ENCODE data around the gene LSAMP.

DNA sequence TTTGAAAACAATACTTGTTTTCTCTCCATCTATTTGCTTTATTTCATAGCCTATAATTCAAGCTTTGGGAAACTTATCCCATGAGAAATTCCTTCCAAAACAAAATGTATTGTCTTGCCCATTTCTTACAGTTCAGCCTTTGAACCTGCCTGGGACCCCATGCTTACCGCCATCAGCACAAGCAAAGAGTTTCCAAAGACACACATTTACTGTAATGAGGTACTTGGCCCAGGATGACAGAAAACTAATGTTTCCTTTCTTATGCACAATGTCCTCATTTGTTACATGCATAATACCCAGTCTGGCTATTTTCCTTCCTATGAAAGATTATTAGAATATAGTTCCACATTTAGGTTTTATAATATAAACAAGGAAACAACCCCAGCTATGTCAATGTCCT, 641.6 kb downstream of the LSAMP start:
- TF ChIP-seq CTCF (IDR thresholded peaks at IDR 0.05; ENCODE audit: borderline replicate concordance, extremely low read depth, low read length, poor library complexity, severe bottlenecking) (no peak), EZH2 (IDR thresholded peaks at IDR 0.05; ENCODE audit: borderline replicate concordance, low read depth, low read length, severe bottlenecking) (no peak)

All from DND-41 (cell line).